ENCODE data around the gene GLYATL1. TPM values are rescaled to one million over a fixed set of nuclear protein-coding genes. Genes with fewer than 3 reads are reported as not detected.

The GLYATL1 gene
- total RNA-seq, 1 experiment from 2014 or later = 5.4 TPM

DNA sequence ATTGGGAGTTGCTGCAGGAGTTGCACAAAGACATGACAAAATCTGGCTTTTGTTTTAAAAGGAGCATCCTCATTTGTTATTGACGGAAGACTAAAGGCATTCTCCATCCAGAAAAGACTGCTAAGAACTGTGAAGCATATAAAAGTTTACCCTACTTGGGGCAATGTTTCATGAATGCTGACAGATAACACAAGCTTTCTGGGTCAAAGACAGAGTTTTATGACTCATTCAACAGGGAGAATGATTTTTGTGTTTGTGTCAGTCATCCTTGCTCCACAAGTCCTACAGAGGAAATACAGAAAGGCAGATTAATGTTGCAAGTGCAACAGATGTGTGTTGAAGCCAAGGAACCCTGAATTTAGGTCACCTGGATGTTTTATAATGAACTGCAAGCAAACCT lies 2.5 kb downstream of the GLYATL1 start (continued):
- TF ChIP-seq, protein P1, sequence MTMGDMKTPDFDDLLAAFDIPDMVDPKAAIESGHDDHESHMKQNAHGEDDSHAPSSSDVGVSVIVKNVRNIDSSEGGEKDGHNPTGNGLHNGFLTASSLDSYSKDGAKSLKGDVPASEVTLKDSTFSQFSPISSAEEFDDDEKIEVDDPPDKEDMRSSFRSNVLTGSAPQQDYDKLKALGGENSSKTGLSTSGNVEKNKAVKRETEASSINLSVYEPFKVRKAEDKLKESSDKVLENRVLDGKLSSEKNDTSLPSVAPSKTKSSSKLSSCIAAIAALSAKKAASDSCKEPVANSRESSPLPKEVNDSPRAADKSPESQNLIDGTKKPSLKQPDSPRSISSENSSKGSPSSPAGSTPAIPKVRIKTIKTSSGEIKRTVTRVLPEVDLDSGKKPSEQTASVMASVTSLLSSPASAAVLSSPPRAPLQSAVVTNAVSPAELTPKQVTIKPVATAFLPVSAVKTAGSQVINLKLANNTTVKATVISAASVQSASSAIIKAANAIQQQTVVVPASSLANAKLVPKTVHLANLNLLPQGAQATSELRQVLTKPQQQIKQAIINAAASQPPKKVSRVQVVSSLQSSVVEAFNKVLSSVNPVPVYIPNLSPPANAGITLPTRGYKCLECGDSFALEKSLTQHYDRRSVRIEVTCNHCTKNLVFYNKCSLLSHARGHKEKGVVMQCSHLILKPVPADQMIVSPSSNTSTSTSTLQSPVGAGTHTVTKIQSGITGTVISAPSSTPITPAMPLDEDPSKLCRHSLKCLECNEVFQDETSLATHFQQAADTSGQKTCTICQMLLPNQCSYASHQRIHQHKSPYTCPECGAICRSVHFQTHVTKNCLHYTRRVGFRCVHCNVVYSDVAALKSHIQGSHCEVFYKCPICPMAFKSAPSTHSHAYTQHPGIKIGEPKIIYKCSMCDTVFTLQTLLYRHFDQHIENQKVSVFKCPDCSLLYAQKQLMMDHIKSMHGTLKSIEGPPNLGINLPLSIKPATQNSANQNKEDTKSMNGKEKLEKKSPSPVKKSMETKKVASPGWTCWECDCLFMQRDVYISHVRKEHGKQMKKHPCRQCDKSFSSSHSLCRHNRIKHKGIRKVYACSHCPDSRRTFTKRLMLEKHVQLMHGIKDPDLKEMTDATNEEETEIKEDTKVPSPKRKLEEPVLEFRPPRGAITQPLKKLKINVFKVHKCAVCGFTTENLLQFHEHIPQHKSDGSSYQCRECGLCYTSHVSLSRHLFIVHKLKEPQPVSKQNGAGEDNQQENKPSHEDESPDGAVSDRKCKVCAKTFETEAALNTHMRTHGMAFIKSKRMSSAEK (CRISPR knock-in tag; IDR thresholded peaks at IDR 0.05; ENCODE audit: borderline replicate concordance) = no peak
- TF ChIP-seq TP53 (CRISPR knock-in tag; IDR thresholded peaks at IDR 0.05) (no peak), FOXK1 (CRISPR knock-in tag; IDR thresholded peaks at IDR 0.05) (no peak), NFE2L1 (CRISPR knock-in tag; IDR thresholded peaks at IDR 0.05) (no peak), KAT7 (CRISPR knock-in tag; IDR thresholded peaks at IDR 0.05; ENCODE audit: borderline replicate concordance) (no peak)

DNA sequence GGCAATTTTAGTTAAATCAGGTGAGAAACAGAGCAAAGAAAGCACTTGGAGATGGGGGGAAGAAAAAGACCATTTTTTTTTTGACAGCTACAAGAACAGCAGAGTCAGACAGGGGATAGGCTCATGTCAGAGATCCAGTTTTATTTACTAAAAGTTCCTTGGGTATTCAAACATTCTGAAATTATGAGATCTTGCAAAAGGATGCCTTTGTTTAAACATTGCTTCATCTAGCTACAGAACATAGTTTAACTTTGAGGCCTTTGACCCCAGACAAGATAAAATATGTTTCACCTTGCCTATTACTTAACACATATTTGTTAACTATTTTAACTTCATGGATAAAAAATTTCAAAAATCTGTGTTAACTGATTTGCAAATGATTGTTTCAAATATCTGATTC lies 6.4 kb downstream of the GLYATL1 start:
- peaks cover 4% of the 10 kb centered on the region; the same call in 1 of the 2 replicates for H3K9me3 Mint-ChIP-seq
- peaks cover 8% of the 10 kb centered on the region for H3K36me3 Mint-ChIP-seq
- ATAC-seq = no peak
- H3K27me3 Mint-ChIP-seq (ENCODE audit: low read depth) = no peaks in the 10 kb centered on the region
- ChIA-PET CTCF (no interaction called here), POLR2A (no interaction called here)
- H3K4me3 Mint-ChIP-seq = no peak overlapping the region
- DNase-seq (ENCODE audit: low spot score) = no peak
- H3K27ac Mint-ChIP-seq = no peak overlapping the region
- TF ChIP-seq, protein P2, sequence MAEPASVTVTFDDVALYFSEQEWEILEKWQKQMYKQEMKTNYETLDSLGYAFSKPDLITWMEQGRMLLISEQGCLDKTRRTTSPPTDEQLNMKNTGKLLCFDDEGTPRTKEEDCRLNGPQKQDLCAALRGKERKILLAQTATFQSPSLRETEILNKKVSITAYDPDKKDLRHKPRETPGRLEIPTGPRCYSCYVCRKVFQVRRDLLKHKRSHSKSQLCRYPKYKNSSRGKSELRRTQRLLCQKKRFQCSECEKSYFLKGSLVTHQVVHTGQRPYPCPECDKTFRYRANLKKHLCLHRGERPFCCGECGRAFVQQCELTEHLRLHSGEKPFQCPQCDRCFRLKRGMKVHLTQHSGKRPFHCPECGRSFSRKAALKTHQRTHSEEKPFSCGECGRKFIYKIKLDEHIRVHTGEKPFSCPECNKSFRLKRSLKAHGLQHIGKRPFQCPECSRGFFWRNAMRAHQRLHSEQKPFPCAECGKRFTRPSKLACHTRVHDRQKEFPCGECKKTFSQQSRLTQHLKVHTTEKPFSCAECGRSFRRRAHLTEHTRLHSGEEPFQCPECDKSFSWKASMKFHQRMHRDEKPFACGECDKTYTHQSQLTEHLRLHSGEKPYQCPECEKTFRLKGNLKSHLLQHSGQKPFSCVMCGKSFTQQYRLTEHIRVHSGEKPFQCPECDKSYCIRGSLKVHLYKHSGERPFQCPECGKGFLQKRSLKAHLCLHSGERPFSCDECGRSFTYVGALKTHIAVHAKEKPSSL (CRISPR knock-in tag; conservative IDR thresholded peaks at IDR 0.05) = no peak
- TF ChIP-seq NR3C1 (CRISPR knock-in tag; conservative IDR thresholded peaks at IDR 0.05; ENCODE audit: low read depth) = no peak
- TF ChIP-seq ZNF317 (CRISPR knock-in tag; IDR thresholded peaks at IDR 0.05; ENCODE audit: borderline replicate concordance, low read depth) = no peak
- TF ChIP-seq, protein P3, sequence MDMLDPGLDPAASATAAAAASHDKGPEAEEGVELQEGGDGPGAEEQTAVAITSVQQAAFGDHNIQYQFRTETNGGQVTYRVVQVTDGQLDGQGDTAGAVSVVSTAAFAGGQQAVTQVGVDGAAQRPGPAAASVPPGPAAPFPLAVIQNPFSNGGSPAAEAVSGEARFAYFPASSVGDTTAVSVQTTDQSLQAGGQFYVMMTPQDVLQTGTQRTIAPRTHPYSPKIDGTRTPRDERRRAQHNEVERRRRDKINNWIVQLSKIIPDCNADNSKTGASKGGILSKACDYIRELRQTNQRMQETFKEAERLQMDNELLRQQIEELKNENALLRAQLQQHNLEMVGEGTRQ (CRISPR knock-in tag; IDR thresholded peaks at IDR 0.05) = no peak
- TF ChIP-seq, protein P4, sequence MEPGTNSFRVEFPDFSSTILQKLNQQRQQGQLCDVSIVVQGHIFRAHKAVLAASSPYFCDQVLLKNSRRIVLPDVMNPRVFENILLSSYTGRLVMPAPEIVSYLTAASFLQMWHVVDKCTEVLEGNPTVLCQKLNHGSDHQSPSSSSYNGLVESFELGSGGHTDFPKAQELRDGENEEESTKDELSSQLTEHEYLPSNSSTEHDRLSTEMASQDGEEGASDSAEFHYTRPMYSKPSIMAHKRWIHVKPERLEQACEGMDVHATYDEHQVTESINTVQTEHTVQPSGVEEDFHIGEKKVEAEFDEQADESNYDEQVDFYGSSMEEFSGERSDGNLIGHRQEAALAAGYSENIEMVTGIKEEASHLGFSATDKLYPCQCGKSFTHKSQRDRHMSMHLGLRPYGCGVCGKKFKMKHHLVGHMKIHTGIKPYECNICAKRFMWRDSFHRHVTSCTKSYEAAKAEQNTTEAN (CRISPR knock-in tag; IDR thresholded peaks at IDR 0.05) = no peak
- TF ChIP-seq, protein P5, sequence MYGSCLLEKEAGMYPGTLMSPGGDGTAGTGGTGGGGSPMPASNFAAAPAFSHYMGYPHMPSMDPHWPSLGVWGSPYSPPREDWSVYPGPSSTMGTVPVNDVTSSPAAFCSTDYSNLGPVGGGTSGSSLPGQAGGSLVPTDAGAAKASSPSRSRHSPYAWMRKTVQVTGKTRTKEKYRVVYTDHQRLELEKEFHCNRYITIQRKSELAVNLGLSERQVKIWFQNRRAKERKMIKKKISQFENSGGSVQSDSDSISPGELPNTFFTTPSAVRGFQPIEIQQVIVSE (CRISPR knock-in tag; IDR thresholded peaks at IDR 0.05; ENCODE audit: borderline replicate concordance) = no peak
- no peak for TF ChIP-seq GABPB1 (CRISPR knock-in tag; IDR thresholded peaks at IDR 0.05)
- TF ChIP-seq SOX15 (CRISPR knock-in tag; IDR thresholded peaks at IDR 0.05) = no peak
- no peaks in the 10 kb centered on the region for H3K4me1 Mint-ChIP-seq

DNA sequence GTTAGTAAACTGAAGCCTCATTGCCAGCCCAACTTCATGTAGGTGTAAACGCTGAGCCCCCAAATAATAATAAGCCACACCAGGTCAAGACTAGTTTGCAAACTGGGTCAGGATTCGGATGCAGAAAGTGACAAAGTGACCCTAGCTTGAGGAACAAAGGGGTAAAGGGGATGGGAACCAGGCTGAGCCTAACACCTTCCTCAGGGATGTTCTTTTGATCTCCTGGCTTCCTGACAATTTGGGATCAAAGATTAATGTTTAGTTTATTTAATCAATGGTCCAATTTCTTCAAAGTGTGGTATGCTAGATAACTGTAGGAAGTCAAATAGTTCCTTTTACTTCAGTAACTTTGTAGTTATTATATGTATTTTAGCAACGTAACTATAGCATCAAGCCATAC lies 9.9 kb downstream of the GLYATL1 start:
- ATAC-seq = no peak
- ChIA-PET CTCF (no interaction called here), POLR2A (no interaction called here)
- Mint-ChIP-seq H3K36me3 (peaks cover 8% of the 10 kb centered on the region), H3K4me3 (no peak overlapping the region), H3K9me3 (no peaks in the 10 kb centered on the region; the same call in 1 of the 2 replicates), H3K4me1 (peaks cover 5% of the 10 kb centered on the region), H3K27me3 (ENCODE audit: low read depth) (no peaks in the 10 kb centered on the region), H3K27ac (no peak overlapping the region)
- no peak for DNase-seq (ENCODE audit: low spot score)
- TF ChIP-seq CBFB (CRISPR knock-in tag; IDR thresholded peaks at IDR 0.05; ENCODE audit: low read depth) (no peak), ATF1 (CRISPR knock-in tag; IDR thresholded peaks at IDR 0.05) (no peak), NFATC4 (CRISPR knock-in tag; IDR thresholded peaks at IDR 0.05) (no peak), ZNF396 (CRISPR knock-in tag; IDR thresholded peaks at IDR 0.05; ENCODE audit: borderline replicate concordance) (no peak)
- TF ChIP-seq, protein P4 (CRISPR knock-in tag; IDR thresholded peaks at IDR 0.05) = no peak
- TF ChIP-seq, protein P6, sequence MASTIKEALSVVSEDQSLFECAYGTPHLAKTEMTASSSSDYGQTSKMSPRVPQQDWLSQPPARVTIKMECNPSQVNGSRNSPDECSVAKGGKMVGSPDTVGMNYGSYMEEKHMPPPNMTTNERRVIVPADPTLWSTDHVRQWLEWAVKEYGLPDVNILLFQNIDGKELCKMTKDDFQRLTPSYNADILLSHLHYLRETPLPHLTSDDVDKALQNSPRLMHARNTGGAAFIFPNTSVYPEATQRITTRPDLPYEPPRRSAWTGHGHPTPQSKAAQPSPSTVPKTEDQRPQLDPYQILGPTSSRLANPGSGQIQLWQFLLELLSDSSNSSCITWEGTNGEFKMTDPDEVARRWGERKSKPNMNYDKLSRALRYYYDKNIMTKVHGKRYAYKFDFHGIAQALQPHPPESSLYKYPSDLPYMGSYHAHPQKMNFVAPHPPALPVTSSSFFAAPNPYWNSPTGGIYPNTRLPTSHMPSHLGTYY (CRISPR knock-in tag; IDR thresholded peaks at IDR 0.05) = no peak
- TF ChIP-seq, protein P7, sequence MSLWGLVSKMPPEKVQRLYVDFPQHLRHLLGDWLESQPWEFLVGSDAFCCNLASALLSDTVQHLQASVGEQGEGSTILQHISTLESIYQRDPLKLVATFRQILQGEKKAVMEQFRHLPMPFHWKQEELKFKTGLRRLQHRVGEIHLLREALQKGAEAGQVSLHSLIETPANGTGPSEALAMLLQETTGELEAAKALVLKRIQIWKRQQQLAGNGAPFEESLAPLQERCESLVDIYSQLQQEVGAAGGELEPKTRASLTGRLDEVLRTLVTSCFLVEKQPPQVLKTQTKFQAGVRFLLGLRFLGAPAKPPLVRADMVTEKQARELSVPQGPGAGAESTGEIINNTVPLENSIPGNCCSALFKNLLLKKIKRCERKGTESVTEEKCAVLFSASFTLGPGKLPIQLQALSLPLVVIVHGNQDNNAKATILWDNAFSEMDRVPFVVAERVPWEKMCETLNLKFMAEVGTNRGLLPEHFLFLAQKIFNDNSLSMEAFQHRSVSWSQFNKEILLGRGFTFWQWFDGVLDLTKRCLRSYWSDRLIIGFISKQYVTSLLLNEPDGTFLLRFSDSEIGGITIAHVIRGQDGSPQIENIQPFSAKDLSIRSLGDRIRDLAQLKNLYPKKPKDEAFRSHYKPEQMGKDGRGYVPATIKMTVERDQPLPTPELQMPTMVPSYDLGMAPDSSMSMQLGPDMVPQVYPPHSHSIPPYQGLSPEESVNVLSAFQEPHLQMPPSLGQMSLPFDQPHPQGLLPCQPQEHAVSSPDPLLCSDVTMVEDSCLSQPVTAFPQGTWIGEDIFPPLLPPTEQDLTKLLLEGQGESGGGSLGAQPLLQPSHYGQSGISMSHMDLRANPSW (CRISPR knock-in tag; conservative IDR thresholded peaks at IDR 0.05; ENCODE audit: low read depth) = no peak
